Measurements from ENCODE around the gene MCM7. TPM values are rescaled to one million over a fixed set of nuclear protein-coding genes. Genes with fewer than 3 reads are reported as not detected.
A peak's percentile ranks its signal among the peaks of the same experiment; 100 is the strongest.

Gene MCM7
- total and polyA plus RNA-seq, 2 of the 4 experiments (the other 2 are of a cell fraction), result 104 to 137 TPM

GRCh38 chr7:100126931-100127865 lies 26.0 kb upstream of the MCM7 start, which contains the start of gene MBLAC1:
MBLAC1 (plus strand) TSS chr7:100126967; CDS start chr7:100127396, 429 bp downstream.
- peak within 1 kb of the TSS; percentile 50; the same call in 1 of the 2 replicates for H2BK20ac ChIP-seq (ENCODE audit: low read depth, low read length)
- 1% methylated on average over 49 of the region's 85 CpGs; no CpG with 5 or more reads in 1 of the 2 experiments for WGBS, 2 experiments (ENCODE audit: extremely low coverage in 2 of 2, insufficient read length in 1 of 2)
- H3K56ac ChIP-seq (ENCODE audit: extremely low read depth, insufficient read depth, low read length), result peak within 1 kb of the TSS; percentile 99
- H4K5ac ChIP-seq (ENCODE audit: low read depth, low read length), result peak within 1 kb of the TSS; percentile 87
- H3K4me3 ChIP-seq (ENCODE audit: insufficient read depth, low read depth, low read length), result peak within 1 kb of the TSS; percentile 68
- peak within 1 kb of the TSS; percentile 96 for H2AK9ac ChIP-seq (replicated peaks; ENCODE audit: low read depth, low read length, poor library complexity)
- BruUV-seq (replicated peaks), result no TSS peak
- no peaks in the 10 kb centered on the region for H3K27me3 ChIP-seq (ENCODE audit: control insufficient read depth, insufficient read depth, low read length)
- peak within 1 kb of the TSS; percentile 88 for H3K18ac ChIP-seq (ENCODE audit: low read depth, low read length)
- no peaks in the 10 kb centered on the region for H3K9me3 ChIP-seq (ENCODE audit: control insufficient read depth, insufficient read depth, low read length)
- ATAC-seq (ENCODE audit: low read depth), result peak; percentile 90
- peak; percentile 90 for DNase-seq
- dilution Hi-C loops (cut with HindIII; ENCODE audit: low sequenced_read_pairs, unreplicated experiment), result no loop called here
- H4K8ac ChIP-seq (ENCODE audit: low read depth in 2 of 2, low read length in 2 of 2), result peak within 1 kb of the TSS; percentile 94 to 99
- peak within 1 kb of the TSS; percentile 94 for H2BK120ac ChIP-seq (ENCODE audit: low read depth, low read length)
- H3K14ac ChIP-seq (replicated peaks; ENCODE audit: low read depth, low read length), result peak within 1 kb of the TSS; percentile 99
- H3K23ac ChIP-seq (ENCODE audit: low read depth, low read length), result peak within 1 kb of the TSS; percentile 99
- ChIA-PET POLR2A (ENCODE audit: unreplicated experiment) (no interaction called here), CTCF (no interaction called here)
- H3K9ac ChIP-seq (ENCODE audit: low read depth, low read length), result peak within 1 kb of the TSS; percentile 97
- intact Hi-C loops (cut with micrococcal nuclease), result no loop called here
- H2AFZ ChIP-seq (replicated peaks; ENCODE audit: low read length, poor library complexity), result peak within 1 kb of the TSS; percentile 98
- peak within 1 kb of the TSS; percentile 92 for H2BK5ac ChIP-seq (ENCODE audit: low read depth, low read length, poor library complexity, severe bottlenecking)
- peak within 1 kb of the TSS; percentile 99; the same call in 2 of the 3 replicates for H2BK15ac ChIP-seq (ENCODE audit: low read depth, low read length)
- H3K4me1 ChIP-seq (ENCODE audit: control insufficient read depth, insufficient read depth, low read length), result peaks cover 2% of the 10 kb centered on the region; the same call in 1 of the 2 replicates
- H4K91ac ChIP-seq (ENCODE audit: insufficient read depth, low read depth, low read length), result peak within 1 kb of the TSS; percentile 98
- H3K4ac ChIP-seq (ENCODE audit: low read depth, low read length), result peak within 1 kb of the TSS; percentile 98
- H4K20me1 ChIP-seq (ENCODE audit: insufficient read depth, low read length), result no peaks in the 10 kb centered on the region
- H3K79me1 ChIP-seq (ENCODE audit: low read depth in 1 of 2, low read length in 2 of 2), result peaks cover 18 to 51% of the 10 kb centered on the region in 2 experiments; a peak in 3 of 4 replicates
- peak within 1 kb of the TSS; percentile 86 for H2AK5ac ChIP-seq (ENCODE audit: low read depth, low read length)
- peak within 1 kb of the TSS; percentile 94 for H3K27ac ChIP-seq (ENCODE audit: insufficient read depth, low read length)
- H3K36me3 ChIP-seq (ENCODE audit: control insufficient read depth, insufficient read depth, low read length), result peaks cover 4% of the 10 kb centered on the region; the same call in 1 of the 2 replicates
- peaks cover 4% of the 10 kb centered on the region; the same call in 1 of the 2 replicates for H3K9me1 ChIP-seq (ENCODE audit: insufficient read depth, low read length)
- in situ Hi-C loops (cut with MboI; ENCODE audit: low sequenced_read_pairs), result no loop called here
- H3K4me2 ChIP-seq (ENCODE audit: low read depth, low read length), result peak within 1 kb of the TSS; percentile 88
- TF ChIP-seq POLR2A (IDR thresholded peaks at IDR 0.05; ENCODE audit: low read depth, low read length) (peak; percentile 79), MAZ (IDR thresholded peaks at IDR 0.05; ENCODE audit: borderline replicate concordance, low read depth, low read length) (peak; percentile 95), BHLHE40 (IDR thresholded peaks at IDR 0.05; ENCODE audit: low read depth, low read length) (peak; percentile 97), SMC3 (IDR thresholded peaks at IDR 0.05; ENCODE audit: low read depth, low read length) (0 out of 2 replicates have a peak, but pooled peaks have one; percentile 4), RCOR1 (IDR thresholded peaks at IDR 0.05; ENCODE audit: insufficient replicate concordance, low read length) (no peak), MXI1 (IDR thresholded peaks at IDR 0.05; ENCODE audit: borderline replicate concordance, low read depth, low read length) (no peak), CHD1 (IDR thresholded peaks at IDR 0.05; ENCODE audit: low read depth, low read length) (peak; percentile 92; the same call in 1 of the 2 replicates)
